HG03060 (cell line): Measurements from ENCODE around the gene LRCOL1.

Experiments
- ATAC-seq: cut with Tn5 transposase; IDR thresholded peaks from one replicate; pipeline ENCODE4 v1.9.1; 2021; ENCODE audit warnings: low read depth, moderate number of reproducible peaks; ENCODE audit not compliant: unreplicated experiment

LRCOL1 gene

DNA sequence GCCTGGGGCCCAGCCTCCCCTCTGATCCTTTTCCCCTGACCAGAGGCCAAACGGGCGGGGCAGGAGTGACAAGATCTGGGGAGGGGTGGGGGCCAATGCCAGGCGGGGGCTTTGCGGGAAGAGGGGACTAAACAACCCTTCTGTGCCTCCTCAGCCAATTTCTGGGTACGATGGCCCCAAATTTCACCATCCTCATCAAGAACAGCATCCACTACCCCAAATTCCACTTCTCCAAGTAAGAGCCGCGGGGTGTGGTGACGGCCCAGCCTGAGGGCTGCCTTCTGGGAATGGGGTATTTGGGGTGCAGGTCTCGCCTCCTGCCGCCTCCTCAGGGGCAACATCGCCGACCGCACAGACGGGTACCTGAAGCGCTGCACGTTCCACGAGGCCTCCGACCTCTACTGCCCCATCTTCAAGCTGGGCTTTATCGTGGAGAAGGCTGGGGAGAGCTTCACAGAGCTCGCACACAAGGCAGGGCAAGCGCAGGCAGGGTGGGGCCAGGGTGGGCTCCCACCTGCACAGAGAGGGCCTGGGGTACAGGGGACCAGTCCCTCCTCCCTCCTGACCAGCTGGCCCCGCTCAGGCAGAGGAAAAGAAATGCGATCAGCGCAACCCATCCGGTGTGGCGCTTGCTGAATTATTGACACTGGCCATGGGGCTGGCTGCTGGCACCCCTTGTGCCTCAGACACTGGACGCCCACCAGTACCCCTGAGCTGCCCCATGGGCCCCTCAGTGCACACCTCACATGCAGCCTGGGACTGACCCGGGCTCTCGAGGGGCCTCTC lies 9.9 kb upstream of the LRCOL1 start:
- ATAC-seq: no peak

DNA sequence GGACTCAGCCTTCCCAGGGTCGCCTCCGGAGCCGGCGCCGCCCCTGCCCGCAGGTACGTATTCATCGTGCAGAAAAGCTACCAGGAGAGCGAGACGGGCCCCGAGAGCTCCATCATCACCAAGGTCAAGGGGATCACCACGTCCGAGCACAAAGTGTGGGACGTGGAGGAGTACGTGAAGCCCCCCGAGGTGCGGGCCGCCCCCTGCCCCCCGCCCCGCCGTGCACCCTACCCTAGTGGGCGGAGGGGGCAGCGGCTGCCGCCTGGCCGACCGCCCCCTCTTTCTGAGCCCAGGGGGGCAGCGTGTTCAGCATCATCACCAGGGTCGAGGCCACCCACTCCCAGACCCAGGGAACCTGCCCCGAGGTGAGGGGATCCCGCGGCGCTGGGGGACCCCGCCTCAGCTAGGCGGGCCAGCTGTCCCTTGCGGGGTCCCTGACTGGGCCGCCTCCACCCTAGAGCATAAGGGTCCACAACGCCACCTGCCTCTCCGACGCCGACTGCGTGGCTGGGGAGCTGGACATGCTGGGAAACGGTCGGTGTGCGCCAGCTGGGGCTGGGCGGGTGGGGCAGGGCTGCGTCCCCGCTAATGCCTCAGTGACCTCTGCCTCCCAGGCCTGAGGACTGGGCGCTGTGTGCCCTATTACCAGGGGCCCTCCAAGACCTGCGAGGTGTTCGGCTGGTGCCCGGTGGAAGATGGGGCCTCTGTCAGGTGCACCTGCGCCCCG lies 9.2 kb upstream of the LRCOL1 start:
- ATAC-seq: no peak

DNA sequence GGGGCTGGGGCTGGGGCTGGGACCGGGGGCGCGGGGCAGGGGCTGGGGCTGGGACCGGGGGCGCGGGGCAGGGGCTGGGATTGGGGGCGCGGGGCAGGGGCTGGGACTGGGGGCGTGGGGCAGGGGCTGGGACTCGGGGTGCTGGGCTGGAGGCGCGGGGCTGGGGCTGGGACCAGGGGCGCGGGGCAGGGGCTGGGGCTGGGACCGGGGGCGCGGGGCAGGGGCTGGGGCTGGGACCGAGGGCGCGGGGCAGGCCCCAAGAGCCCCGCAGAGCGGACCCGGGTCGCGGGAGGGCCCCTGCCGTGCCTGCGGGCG lies 8.6 kb upstream of the LRCOL1 start:
- no peak for ATAC-seq

DNA sequence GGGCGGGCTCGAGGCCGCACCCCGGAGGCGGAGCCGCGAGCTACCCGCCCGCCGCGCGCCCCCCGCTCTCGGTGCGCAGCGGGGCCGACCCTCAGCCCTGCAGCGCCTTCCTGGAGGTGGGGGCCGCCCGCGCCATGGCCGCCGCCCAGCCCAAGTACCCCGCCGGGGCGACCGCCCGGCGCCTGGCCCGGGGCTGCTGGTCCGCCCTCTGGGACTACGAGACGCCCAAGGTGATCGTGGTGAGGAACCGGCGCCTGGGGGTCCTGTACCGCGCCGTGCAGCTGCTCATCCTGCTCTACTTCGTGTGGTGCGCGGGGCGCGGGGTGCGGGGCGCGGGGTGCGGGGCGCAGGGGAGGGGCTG lies 8.3 kb upstream of the LRCOL1 start, which contains the start of gene P2RX2:
P2RX2 (plus strand) TSS at position 94 of the 361 bp plus-strand sequence; CDS start at position 135, 41 bp downstream.
- ATAC-seq: no peak

DNA sequence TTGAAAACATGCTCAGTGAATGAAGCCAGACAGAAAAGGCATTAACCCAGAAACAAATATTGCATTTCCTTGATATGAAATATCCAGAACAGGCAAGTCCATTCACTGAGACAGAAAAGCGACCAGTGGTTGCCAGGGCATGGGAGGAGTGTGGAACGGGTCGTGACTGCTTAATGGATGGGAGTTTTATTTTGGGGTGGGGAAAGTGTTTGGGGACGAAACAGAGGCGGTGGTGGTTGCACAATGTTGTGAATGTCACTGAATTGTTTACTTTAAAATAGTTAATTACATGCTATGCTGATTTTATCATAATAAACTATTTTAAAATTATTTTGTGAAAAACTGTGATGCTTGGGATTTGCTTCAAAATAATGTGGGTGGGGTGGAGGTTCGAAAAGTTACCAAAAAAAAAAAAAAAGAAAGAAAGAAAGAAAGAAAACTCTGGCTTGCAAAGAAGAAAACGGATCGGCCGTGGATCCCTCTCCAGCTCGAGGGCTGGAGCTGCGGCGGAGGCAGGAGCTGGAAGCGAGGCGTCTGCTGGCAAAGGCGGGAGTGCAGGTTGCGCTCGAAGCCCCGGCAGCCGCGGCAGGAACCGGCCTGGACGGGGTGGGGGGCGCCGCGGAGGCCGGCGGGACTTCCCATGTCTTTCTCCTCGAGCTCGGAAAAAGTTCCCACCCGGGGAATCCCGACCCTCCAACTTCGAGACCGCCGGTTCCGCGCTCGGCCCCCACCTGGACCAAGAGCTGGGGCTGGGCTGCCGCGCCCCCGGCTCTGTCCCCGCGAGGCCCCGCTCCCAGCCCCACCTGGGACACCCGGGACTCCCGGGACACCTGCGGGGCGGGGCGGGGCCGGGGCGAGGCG lies 7.7 kb upstream of the LRCOL1 start:
- no peak for ATAC-seq

DNA sequence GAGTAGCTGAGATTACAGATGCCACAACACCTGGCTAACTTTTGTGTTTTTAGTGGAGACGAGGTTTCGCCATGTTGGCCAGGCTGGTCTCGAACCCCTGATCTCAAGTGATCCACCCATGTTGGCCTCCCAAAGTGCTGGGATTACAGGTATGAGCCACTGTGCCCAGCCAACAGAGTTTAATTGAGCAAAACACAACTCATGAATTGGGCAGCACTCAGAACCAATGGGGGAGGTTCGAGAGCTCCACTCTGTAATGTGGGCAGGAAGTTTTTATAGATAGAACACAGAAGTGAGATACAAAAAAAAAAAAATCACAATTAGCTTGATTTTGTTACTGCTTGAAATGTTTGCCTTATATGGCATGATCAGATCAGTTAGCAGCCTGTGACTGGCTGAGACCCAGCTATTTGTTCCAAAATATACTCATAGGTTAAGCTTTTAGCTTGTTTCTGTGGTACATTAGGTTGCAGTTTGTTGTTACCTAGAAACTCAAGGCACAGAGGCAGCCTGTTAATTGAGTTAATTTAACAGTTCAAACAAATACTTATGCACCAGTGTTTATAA lies 6.8 kb upstream of the LRCOL1 start:
- no peak for ATAC-seq

DNA sequence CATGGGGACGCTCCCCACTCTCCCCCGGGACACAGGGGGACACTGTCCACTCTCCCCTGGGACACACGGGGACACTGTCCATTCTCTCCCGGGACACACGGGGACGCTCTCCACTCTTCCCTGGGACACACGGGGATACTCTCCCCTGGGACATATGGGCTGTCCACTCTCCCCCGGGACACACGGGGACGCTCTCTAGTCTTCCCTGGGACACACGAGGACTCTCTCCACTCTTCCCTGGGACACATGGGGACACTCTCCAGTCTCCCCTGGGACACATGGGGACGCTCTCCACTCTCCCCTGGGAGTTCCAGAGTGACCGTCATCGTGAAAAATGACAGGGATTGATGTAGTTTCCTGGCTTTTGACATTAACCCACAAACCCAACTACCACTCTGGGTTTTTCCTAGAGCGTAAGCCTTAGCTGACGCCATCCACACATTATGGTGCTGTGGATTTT lies 5.2 kb upstream of the LRCOL1 start:
- ATAC-seq: no peak

DNA sequence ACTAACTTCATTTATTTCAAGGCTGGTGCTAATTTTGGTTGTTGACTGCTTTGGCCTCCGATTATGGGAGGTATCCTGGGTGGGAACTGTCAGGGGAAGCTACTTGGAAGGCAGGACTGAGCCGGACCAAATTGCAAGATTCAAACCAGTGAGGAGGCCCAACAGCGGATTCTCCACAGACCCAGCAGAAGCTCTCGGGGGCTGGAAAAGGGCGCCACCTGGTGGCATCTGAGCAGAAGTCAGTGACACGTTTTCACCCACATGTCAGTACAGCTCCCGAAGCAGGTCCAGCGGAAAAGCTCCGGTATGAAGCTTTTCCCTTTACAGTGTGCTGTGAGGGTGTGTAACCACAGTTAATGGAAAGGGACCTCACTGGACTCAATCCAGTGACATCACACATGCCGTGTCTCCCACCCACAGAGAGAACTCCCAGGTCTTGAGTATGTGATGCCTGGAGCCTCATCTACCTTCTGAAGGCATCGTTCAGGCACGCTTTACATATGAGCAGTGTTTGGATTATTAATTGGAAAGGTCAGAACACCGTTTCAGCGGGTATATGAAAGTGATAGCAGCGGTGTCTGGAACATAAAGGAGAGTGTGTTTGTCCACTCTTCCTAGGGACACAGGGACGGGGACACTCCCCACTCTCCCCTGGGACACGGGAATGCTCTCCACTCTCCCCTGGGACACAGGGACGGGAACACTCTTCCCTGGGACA lies 4.6 kb upstream of the LRCOL1 start:
- ATAC-seq: no peak

DNA sequence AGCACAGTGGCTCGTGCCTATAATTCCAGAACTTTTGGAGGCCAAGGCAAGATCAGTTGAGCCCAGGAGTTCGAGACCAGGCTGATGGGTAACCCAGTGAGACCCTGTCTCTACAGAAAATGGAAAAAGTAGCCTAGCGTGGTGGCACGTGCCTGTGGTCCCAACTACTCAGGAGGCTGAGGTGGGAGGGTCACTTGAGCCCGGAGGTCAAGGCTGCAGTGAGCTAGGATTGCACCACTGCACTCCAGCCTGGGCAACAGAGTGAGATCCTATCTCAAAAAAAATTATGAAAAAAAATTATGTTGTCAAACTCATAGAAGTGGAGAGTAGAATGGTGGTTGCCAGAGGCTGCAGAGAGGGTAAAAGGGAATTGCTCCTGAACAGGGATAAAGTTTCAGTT lies 3.6 kb upstream of the LRCOL1 start:
- ATAC-seq: no peak

DNA sequence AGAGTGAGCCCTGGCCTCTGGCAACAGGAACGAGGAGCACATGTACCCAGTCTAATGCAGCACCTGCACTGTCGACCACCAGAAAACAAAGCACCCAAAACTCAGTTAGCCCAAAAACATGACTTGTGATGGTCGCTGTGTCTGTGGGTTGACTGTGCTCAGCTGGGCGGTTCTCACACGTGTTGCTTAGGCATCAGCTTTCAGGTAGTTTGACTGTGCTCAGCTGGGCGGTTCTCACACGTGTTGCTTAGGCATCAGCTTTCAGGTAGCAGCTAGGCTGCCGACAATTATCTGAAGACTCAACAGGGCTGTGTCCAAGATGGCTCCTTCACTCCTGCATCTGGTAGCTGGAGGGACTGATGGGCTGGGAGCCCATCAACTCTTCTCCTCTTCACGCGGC lies 1.2 kb upstream of the LRCOL1 start:
- ATAC-seq: no peak

DNA sequence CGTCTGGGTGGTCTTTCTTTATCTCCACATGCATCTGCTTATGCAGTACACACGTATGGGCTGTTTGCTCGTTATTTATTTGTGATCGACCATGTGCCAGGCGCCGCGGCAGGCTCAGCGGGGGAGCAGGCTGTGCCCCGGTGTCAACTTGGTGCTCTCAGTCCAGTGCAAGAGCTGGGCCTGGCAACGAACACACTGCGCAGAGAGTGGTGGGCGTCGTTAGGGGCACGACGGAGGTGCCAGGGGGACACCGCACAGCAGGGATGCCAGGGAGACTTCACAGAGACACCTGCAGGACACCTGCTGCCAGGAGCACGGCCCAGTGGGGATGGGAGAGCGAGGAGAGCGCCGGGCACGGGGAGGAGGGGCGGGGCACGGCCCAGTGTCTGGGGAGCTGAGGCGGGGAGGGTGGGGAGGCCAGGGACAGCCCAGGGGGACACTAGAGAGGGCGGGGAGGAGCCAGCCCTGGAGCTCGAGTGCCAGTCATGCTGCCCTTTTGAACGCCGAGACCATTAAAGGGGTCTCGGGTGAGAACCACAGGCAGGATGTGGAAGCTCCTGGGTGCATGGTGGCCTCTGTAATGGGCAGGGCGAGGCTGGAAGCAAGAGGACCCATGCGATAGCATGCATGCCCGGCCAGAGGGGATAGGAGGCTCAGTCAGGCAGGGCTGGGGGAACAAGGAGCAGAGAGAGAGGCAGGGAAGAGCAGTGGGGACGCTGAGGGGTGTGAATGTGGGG lies 652 bp upstream of the LRCOL1 start:
- no peak for ATAC-seq

DNA sequence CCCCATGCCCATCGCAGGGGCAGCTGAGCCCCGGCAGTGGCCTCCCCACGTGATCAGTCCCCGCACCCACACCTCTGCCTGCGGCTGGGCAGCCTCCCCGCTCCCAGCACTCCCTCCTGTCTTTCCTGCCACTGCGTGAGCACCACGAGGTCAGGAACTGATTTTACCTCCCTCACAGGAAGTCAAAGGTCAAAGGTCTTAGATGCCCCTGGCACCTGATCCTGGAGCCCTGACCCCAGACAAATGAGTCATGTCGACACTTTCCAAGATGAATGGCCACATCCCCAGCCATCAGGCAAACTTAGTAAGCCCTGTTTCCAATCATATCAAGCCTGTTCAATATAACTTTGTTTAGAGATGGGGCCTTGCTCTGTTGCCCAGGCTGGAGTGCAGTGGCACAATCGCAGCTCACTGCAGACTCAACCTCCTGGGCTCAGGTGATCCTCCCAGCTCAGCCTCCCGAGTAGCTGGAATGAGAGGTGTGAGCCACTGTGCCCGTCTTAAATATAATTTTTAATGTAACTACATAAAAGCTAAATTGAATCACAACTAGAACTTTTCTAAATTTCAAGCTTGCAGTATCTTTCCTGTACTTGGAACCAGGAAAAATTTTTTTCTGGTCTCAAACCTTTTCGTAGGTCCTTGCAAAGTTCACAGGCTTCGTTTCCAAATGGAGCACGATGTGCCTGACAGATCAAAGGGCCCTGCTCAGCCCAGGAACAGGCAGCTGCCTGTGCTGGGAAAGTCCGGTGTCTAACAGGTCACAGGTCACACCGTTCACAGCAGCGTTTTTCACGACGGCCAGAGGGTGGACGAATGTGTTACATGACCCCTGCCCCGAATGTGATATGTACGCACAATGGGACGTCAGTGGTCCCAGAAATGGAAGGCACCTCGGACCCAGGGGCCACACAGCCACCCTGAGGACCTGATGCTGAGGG lies 1.9 kb downstream of the LRCOL1 start:
- no peak for ATAC-seq

DNA sequence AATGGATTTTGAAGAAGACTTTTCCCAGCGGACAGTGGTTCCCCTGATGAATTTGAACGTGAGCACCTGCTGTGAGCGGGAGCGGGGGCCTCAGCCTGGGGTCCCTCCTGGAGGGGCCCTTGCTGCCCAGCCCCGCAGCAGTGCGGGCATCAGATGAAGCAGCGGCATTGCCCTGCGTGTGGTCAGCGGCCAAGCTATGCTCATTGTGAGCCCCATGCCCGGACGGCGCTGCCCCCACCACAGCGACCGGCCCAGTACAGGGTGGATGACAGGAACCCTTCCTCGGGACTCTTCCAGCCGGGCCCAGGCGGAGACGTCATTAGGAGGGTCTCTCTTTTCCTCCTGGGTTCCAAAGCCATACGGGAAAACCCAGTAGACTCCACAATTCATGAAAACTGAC lies 3.5 kb downstream of the LRCOL1 start:
- no peak for ATAC-seq

DNA sequence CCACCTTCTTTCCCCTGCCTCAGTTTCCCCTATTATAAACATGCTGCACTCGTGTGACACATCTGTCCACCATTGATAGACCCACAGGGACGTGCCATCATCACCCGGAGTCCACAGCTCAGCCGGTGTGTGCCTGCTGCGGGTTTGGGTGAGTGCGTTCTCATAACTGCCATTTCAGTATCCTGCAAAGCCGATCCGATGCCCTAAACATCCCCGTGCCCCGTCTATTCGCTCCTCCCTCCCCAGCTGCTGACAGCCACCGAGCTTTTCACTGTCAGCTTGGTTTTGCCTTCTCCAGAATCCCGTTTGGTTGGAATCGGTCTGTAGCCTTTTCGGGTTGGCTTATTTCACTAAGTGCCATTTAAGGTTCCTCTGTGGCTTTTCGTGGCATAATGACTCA lies 3.9 kb downstream of the LRCOL1 start:
- ATAC-seq: no peak

DNA sequence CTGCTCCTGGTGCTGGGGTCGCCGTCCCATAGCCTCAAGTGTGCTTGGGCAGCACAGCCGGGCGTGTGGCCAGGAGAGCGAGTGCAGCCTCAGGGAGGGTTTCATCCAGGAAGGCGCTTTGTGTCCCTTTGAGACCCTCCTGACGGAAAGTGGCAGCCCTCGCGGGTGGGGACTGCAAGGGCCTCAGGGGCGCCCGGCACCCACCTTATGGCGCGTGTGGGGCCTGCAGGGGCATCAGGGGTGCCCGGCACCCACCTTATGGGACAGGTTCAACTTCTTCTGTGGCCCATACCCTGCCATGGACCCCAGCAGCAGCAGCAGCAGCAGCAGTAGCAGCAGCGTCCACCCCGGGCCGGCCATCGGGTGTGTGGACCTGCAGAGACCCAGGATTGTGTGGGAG lies 4.5 kb downstream of the LRCOL1 start:
- no peak for ATAC-seq

DNA sequence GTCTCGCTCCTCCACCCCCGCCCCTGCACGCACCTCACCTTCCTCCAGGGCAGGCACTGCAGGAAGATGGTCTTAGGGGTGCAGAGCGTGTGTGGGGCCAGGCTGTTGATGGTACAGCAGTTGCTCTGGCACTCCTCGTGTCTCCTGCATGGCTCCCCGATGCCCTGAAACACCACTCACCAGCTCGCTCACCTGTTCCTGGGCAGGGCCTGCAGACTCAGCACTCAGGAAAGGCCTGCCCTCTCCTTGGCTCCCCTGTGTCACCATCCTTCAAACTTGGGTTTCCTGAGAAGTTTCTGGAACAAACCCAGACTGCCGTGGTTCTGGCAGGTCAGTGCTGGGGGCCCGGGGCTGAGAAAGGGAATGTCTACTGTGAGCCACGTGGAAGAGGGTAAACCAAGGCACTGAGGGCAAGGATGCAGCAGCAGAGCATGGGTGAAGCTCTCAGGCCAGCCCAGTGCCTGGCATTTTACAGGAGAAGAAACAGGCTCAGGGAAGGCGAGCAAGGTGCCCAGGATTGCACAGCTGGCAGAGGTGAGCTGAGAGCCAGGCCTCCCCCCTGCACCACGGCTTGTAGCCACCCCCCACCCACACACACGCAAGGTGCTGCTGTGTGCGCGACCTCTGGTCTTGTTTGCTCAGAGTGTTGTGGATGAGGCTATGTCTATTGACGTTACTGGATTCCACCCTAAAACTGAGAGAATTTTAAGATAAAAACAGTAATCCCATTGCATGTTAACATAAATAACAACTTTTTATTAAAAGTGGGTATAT lies 5.5 kb downstream of the LRCOL1 start:
- ATAC-seq: no peak

DNA sequence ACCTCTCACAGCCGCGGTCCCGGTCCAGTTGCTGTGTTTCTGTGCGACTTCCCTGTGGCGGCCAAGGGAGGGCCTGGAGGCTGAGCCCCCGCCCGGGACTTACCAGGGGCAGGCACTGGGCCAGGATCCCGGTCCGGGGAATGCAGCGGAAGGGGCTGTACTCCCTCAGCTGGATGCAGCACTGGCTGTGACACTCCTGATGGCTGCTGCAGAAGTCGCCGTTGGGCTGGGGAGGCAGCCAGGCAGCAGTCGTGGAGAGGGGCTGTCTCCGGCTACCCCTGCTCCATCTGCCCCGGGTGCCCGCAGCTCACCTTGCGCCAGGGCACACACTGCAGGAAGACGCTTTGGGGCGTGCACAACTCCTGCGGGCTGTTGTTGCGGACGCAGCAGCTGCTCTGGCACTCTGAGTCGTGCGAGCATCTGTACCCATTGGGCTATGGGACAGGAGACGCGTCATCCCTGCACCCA lies 6.2 kb downstream of the LRCOL1 start:
- ATAC-seq: no peak
